Esophagus muscularis mucosa (tissue), 4 donors: Measurements from ENCODE around the gene SMIM15. TPM values are rescaled to one million over a fixed set of nuclear protein-coding genes. Genes with fewer than 3 reads are reported as not detected.

ENCODE experiments used
- DNase-seq: peaks from one replicate; pipeline ENCODE4 v3.0.0-alpha.2; 2017; ENCODE audit errors: extremely low spot score
- H3K27ac ChIP-seq, 4 donors: fragments of 200-600 bp; sonication (generic); replicated peaks in 1 of 4; 1 replicate in 3 of 4; 2 replicates in 1 of 4; pipeline ENCODE4 v1.5.1; 2016 to 2019; ENCODE audit warnings: mild to moderate bottlenecking in 1 of 4
- H3K27me3 ChIP-seq, 4 donors: fragments of 200-600 bp; sonication (generic); one replicate each; pipeline versions ENCODE4 v1.5.1 to v1.6.0; 2016 to 2019
- H3K36me3 ChIP-seq, 4 donors: fragments of 200-600 bp; sonication (generic); one replicate each; pipeline ENCODE4 v1.5.1; 2016 to 2019
- H3K4me1 ChIP-seq, 4 donors: fragments of 200-600 bp; sonication (generic); one replicate each; pipeline ENCODE4 v1.5.1; 2016 to 2019
- H3K4me3 ChIP-seq, 4 donors: fragments of 200-600 bp; sonication (generic); 1 replicate in 2 of 4; 2 replicates in 2 of 4; pipeline ENCODE4 v1.5.1; 2016 to 2019; ENCODE audit warnings: mild to moderate bottlenecking in 4 of 4, moderate library complexity in 1 of 4
- H3K9me3 ChIP-seq, 4 donors: fragments of 200-600 bp; sonication (generic); 1 replicate in 3 of 4; 2 replicates in 1 of 4; pipeline ENCODE4 v1.5.1; 2016 to 2019
- EP300 ChIP-seq: sonication (generic); formaldehyde crosslinking; IDR thresholded peaks from one replicate; pipeline ENCODE4 v1.6.1; 2017; ENCODE audit warnings: antibody characterized with exemption
- POLR2A ChIP-seq: fragments of 450-650 bp; IDR thresholded peaks from one replicate; pipeline ENCODE4 v1.6.1; 2017; ENCODE audit warnings: antibody characterized with exemption, moderate library complexity, mild to moderate bottlenecking, low read depth
- POLR2AphosphoS5 ChIP-seq, 2 donors: sonication (generic); formaldehyde crosslinking; IDR thresholded peaks; one replicate each; pipeline ENCODE4 v1.6.1; 2017; ENCODE audit warnings: antibody characterized with exemption in 2 of 2
- WGBS: methylation state at CpG from one replicate; pipeline ENCODE4 v1.1.5; 2018; 5-methylcytosine and 5-hydroxymethylcytosine counted together
- intact Hi-C: fragments of 100-400 bp; cut with DNase I; formaldehyde crosslinking; loops from one replicate; pipeline ENCODE4 v1.15.1; 2023
- total RNA-seq, 4 donors: library from RNA; depleted of rRNA; stranded (reverse); fragments of >200 nt; gene quantifications; one replicate each; pipeline versions ENCODE4 v1.1.0 to v1.2.1, GENCODE V29; 2016
- TF ChIP-seq, protein P1 (sequence below), 3 experiments: fragments of 200-600 bp in 2 of 3; fragments of 450-650 bp in 1 of 3; sonication (generic) in 2 of 3; IDR thresholded peaks; one replicate each; pipeline ENCODE4 v1.5.1; 2017 to 2019; ENCODE audit warnings: antibody characterized with exemption in 3 of 3, mild to moderate bottlenecking in 2 of 3, moderate library complexity in 1 of 3

Gene SMIM15
- total RNA-seq, 4 donors from 2014 or later, result 17.0 to 29.6 (median 26.6) TPM

- Histone ChIP-seq H3K36me3 (no peaks in the 10 kb centered on the region), H3K27me3 (no peaks in the 10 kb centered on the region), H3K9me3 (no peaks in the 10 kb centered on the region)
Observed at GRCh38 chr5:61139094-61139873, 23.0 kb downstream of the SMIM15 start.

GRCh38 chr5:61137835-61138234 lies 24.4 kb downstream of the SMIM15 start:
- H3K27ac ChIP-seq, result no peak overlapping the region
- no peaks in the 10 kb centered on the region for H3K36me3 ChIP-seq
- TF ChIP-seq, protein P1, sequence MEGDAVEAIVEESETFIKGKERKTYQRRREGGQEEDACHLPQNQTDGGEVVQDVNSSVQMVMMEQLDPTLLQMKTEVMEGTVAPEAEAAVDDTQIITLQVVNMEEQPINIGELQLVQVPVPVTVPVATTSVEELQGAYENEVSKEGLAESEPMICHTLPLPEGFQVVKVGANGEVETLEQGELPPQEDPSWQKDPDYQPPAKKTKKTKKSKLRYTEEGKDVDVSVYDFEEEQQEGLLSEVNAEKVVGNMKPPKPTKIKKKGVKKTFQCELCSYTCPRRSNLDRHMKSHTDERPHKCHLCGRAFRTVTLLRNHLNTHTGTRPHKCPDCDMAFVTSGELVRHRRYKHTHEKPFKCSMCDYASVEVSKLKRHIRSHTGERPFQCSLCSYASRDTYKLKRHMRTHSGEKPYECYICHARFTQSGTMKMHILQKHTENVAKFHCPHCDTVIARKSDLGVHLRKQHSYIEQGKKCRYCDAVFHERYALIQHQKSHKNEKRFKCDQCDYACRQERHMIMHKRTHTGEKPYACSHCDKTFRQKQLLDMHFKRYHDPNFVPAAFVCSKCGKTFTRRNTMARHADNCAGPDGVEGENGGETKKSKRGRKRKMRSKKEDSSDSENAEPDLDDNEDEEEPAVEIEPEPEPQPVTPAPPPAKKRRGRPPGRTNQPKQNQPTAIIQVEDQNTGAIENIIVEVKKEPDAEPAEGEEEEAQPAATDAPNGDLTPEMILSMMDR (IDR thresholded peaks at IDR 0.05), result no peak
- TF ChIP-seq POLR2A (no peak), POLR2AphosphoS5 (IDR thresholded peaks at IDR 0.05) (no peak), EP300 (no peak)
- H3K27me3 ChIP-seq, result no peaks in the 10 kb centered on the region
- H3K4me1 ChIP-seq, result no peaks in the 10 kb centered on the region
- DNase-seq, result no peak
- no peaks in the 10 kb centered on the region for H3K9me3 ChIP-seq
- intact Hi-C loops, result no loop called here
- H3K4me3 ChIP-seq, result no peak overlapping the region
- WGBS, result 100% methylated on average over 1 of the region's 1 CpG

More at GRCh38 chr5:61139094-61139873, 23.0 kb downstream of the SMIM15 start:
- H3K4me1 ChIP-seq, result no peaks in the 10 kb centered on the region
- no peak for DNase-seq
- 87% methylated on average over 5 of the region's 5 CpGs for WGBS
- intact Hi-C loops, result no loop called here
- no peak for TF ChIP-seq POLR2A
- TF ChIP-seq POLR2AphosphoS5 (IDR thresholded peaks at IDR 0.05), result no peak
- TF ChIP-seq, protein P1 (IDR thresholded peaks at IDR 0.05), result peak in 1 of 3 experiments; percentile 11
- TF ChIP-seq EP300, result no peak
- H3K27ac ChIP-seq, result no peak overlapping the region
- no peak overlapping the region for H3K4me3 ChIP-seq

GRCh38 chr5:61132559-61132958 lies 29.7 kb downstream of the SMIM15 start:
- no peak overlapping the region for H3K27ac ChIP-seq
- no peaks in the 10 kb centered on the region for H3K4me1 ChIP-seq
- TF ChIP-seq, protein P1 (IDR thresholded peaks at IDR 0.05), result no peak
- H3K4me3 ChIP-seq, result no peak overlapping the region
- no peaks in the 10 kb centered on the region for H3K27me3 ChIP-seq
- no peaks in the 10 kb centered on the region for H3K9me3 ChIP-seq
- WGBS, result 92% methylated on average over 1 of the region's 1 CpG
- H3K36me3 ChIP-seq, result no peaks in the 10 kb centered on the region
- DNase-seq, result no peak
- intact Hi-C loops, result no loop called here

DNA sequence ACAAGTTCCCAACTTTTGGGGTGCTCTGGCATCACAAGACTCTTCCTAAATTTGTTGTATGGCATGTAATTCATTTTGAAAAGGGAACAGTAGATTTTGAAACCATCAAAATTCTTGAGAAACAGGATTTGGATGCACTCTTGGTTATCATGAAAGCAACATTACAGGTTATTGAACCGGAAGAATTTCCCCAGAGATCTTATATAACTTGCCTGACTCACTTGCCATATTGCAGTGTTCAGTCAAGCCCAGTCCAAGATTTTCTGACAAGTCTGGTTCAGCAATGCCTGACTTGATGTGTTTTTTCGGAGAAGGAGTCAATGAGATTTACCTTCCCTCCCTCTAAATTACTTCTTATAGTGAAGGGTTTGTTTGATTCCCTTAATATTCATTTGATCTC lies 32.0 kb downstream of the SMIM15 start:
- Histone ChIP-seq H3K9me3 (no peaks in the 10 kb centered on the region), H3K36me3 (no peaks in the 10 kb centered on the region), H3K4me3 (no peak overlapping the region), H3K27me3 (no peaks in the 10 kb centered on the region), H3K27ac (no peak overlapping the region), H3K4me1 (no peaks in the 10 kb centered on the region)
- intact Hi-C loops, result no loop called here
- WGBS, result 94% methylated on average over 2 of the region's 2 CpGs
- TF ChIP-seq, protein P1 (IDR thresholded peaks at IDR 0.05), result no peak
- TF ChIP-seq EP300 (no peak), POLR2A (no peak), POLR2AphosphoS5 (IDR thresholded peaks at IDR 0.05) (no peak)
- no peak for DNase-seq

GRCh38 chr5:61123145-61123544 lies 39.1 kb downstream of the SMIM15 start:
- Histone ChIP-seq H3K27me3 (no peaks in the 10 kb centered on the region), H3K9me3 (no peaks in the 10 kb centered on the region), H3K36me3 (no peaks in the 10 kb centered on the region), H3K4me1 (no peaks in the 10 kb centered on the region), H3K27ac (no peak overlapping the region), H3K4me3 (no peak overlapping the region)
- no peak for DNase-seq
- intact Hi-C loops, result no loop called here
- WGBS, result 97% methylated on average over 4 of the region's 4 CpGs
- TF ChIP-seq EP300 (no peak), POLR2AphosphoS5 (IDR thresholded peaks at IDR 0.05) (no peak), POLR2A (no peak)
- TF ChIP-seq, protein P1 (IDR thresholded peaks at IDR 0.05), result no peak
